Breast epithelium (tissue), 3 donors: ENCODE measurements around the gene KANSL2.

ENCODE experiments used
- CTCF ChIP-seq, 3 donors: fragments of 450-650 bp; IDR thresholded peaks; one replicate each; pipeline ENCODE4 v1.5.1; 2016 to 2017; ENCODE audit warnings: antibody characterized with exemption in 3 of 3, mild to moderate bottlenecking in 3 of 3, moderate library complexity in 3 of 3
- POLR2A ChIP-seq: fragments of 450-650 bp; IDR thresholded peaks from one replicate; pipeline ENCODE4 v1.6.1; 2016; ENCODE audit warnings: antibody characterized with exemption, mild to moderate bottlenecking, moderate library complexity

GRCh38 chr12:48659863-48660262 lies 22.2 kb downstream of the KANSL2 start:
- no peak for TF ChIP-seq CTCF (IDR thresholded peaks at IDR 0.05)
- TF ChIP-seq POLR2A = no peak
